PFSK-1 (cell line): ENCODE results near the gene CCDC191.

ENCODE experiments used
- POLR2AphosphoS5 ChIP-seq: IDR thresholded peaks from 2 replicates; pipeline ENCODE4 v1.6.1; 2012; ENCODE audit warnings: low read depth, mild to moderate bottlenecking, control low read depth, low read length, moderate library complexity
- TAF1 ChIP-seq: IDR thresholded peaks from 2 replicates; pipeline ENCODE4 v1.6.1; 2012; ENCODE audit warnings: low read length, control low read depth, borderline replicate concordance; ENCODE audit not compliant: insufficient read depth
- TF ChIP-seq, protein P1 (sequence below), 2 experiments: IDR thresholded peaks; 2 replicates each; pipeline versions ENCODE4 v1.6.1 to v1.8.0; 2011 to 2012; ENCODE audit warnings: low read depth in 2 of 2, low read length in 2 of 2, control low read depth in 1 of 2, inconsistent platforms in 1 of 2, mild to moderate bottlenecking in 1 of 2, moderate library complexity in 1 of 2; ENCODE audit not compliant: insufficient read depth in 1 of 2

- no peak for TF ChIP-seq POLR2AphosphoS5
- 0 out of 2 replicates have a peak, but pooled peaks have one; percentile 1 for TF ChIP-seq TAF1
- TF ChIP-seq, protein P1, sequence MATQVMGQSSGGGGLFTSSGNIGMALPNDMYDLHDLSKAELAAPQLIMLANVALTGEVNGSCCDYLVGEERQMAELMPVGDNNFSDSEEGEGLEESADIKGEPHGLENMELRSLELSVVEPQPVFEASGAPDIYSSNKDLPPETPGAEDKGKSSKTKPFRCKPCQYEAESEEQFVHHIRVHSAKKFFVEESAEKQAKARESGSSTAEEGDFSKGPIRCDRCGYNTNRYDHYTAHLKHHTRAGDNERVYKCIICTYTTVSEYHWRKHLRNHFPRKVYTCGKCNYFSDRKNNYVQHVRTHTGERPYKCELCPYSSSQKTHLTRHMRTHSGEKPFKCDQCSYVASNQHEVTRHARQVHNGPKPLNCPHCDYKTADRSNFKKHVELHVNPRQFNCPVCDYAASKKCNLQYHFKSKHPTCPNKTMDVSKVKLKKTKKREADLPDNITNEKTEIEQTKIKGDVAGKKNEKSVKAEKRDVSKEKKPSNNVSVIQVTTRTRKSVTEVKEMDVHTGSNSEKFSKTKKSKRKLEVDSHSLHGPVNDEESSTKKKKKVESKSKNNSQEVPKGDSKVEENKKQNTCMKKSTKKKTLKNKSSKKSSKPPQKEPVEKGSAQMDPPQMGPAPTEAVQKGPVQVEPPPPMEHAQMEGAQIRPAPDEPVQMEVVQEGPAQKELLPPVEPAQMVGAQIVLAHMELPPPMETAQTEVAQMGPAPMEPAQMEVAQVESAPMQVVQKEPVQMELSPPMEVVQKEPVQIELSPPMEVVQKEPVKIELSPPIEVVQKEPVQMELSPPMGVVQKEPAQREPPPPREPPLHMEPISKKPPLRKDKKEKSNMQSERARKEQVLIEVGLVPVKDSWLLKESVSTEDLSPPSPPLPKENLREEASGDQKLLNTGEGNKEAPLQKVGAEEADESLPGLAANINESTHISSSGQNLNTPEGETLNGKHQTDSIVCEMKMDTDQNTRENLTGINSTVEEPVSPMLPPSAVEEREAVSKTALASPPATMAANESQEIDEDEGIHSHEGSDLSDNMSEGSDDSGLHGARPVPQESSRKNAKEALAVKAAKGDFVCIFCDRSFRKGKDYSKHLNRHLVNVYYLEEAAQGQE (IDR thresholded peaks at IDR 0.05; ENCODE audit: insufficient read depth in 1 of 2, low read depth in 2 of 2, low read length in 2 of 2) = no peak
Measured at GRCh38 chr3:114057011-114057347, 653 bp upstream of the CCDC191 start.
